Endothelial cell of umbilical vein (primary cell): ENCODE measurements around the gene CEMIP. TPM values are rescaled to one million over a fixed set of nuclear protein-coding genes. Genes with fewer than 3 reads are reported as not detected.
A peak's percentile ranks its signal among the peaks of the same experiment; 100 is the strongest.
"Not testable (repeated sequence)": the region's sequence is repeated elsewhere in the genome, so short reads cannot be mapped to it uniquely, and the experiment has no call there.

Source experiments
- BruUV-seq: library from RNA; stranded (reverse); fragments of 400-500 nt; replicated peaks from 2 replicates; lab custom pipeline; 2021; lab: Mats Ljungman, UMichigan
- CTCF ChIA-PET: fragments of 300-600, 350-600 bp; sonication (Branson Sonifier 250); formaldehyde crosslinking; loops from one replicate; lab custom pipeline; 2021; ENCODE audit warnings: antibody characterized with exemption, inconsistent platforms; lab: Charles Lee
- POLR2A ChIA-PET: fragments of 300-600, 350-600 bp; sonication (Branson Sonifier 250); formaldehyde crosslinking; loops from one replicate; lab custom pipeline; 2021; ENCODE audit warnings: antibody characterized with exemption, inconsistent platforms; lab: Charles Lee
- DNase-seq: peaks from one replicate; pipeline ENCODE4 v3.0.0-alpha.2; 2011; ENCODE audit warnings: low read depth, low spot score
- FAIRE-seq: peaks from 2 replicates; lab custom pipeline; 2011; peaks lifted over from hg19 to GRCh38; lab: Jason Lieb, UNC
- H2AFZ ChIP-seq: 2 replicates; pipeline ENCODE4 v1.6.0; 2012; ENCODE audit warnings: low read depth, low read length, control low read depth, inconsistent platforms
- H3K27ac ChIP-seq: 2 replicates; pipeline ENCODE4 v1.5.1; 2011; ENCODE audit warnings: low read depth, mild to moderate bottlenecking, control low read depth, low read length, moderate library complexity; ENCODE audit not compliant: insufficient read depth
- H3K27me3 ChIP-seq, 2 experiments: 2 replicates each; pipeline versions ENCODE4 v1.6.0 to v1.6.1; 2011; ENCODE audit warnings: low read length in 2 of 2, mixed read lengths in 1 of 2; ENCODE audit not compliant: control insufficient read depth in 2 of 2, insufficient read depth in 2 of 2
- H3K36me3 ChIP-seq, 2 experiments: 2 replicates in 1 of 2; 3 replicates in 1 of 2; pipeline ENCODE4 v1.5.1; 2011; ENCODE audit warnings: low read length in 2 of 2, mild to moderate bottlenecking in 1 of 2, moderate library complexity in 1 of 2; ENCODE audit not compliant: control insufficient read depth in 2 of 2, insufficient read depth in 2 of 2; ENCODE audit errors: extremely low read depth in 1 of 2
- H3K4me1 ChIP-seq: 3 replicates; pipeline ENCODE4 v1.5.1; 2011; ENCODE audit warnings: mild to moderate bottlenecking, low read length; ENCODE audit not compliant: control insufficient read depth, insufficient read depth; ENCODE audit errors: extremely low read depth
- H3K4me2 ChIP-seq: 2 replicates; pipeline ENCODE4 v1.6.1; 2011; ENCODE audit warnings: low read length, control low read depth, mixed read lengths; ENCODE audit not compliant: insufficient read depth
- H3K4me3 ChIP-seq, 3 experiments: fragments of 200-600 bp in 1 of 3; sonication (generic), shearing (Covaris generic) in 1 of 3; replicated peaks in 1 of 3; 2 replicates each; pipeline ENCODE4 v1.5.1; 2011 to 2016; ENCODE audit warnings: control low read depth in 3 of 3, low read length in 3 of 3, mild to moderate bottlenecking in 2 of 3, inconsistent platforms in 1 of 3, low read depth in 1 of 3, moderate library complexity in 1 of 3; ENCODE audit not compliant: insufficient read depth in 1 of 3
- H3K79me2 ChIP-seq: 2 replicates; pipeline ENCODE4 v1.6.0; 2012; ENCODE audit warnings: low read length, inconsistent platforms; ENCODE audit not compliant: control insufficient read depth, insufficient read depth
- H3K9ac ChIP-seq: replicated peaks from 2 replicates; pipeline ENCODE3; 2011; ENCODE audit warnings: low read length, control low read depth; ENCODE audit not compliant: insufficient read depth; ENCODE audit errors: extremely low read depth
- H3K9me1 ChIP-seq: replicated peaks from 3 replicates; pipeline ENCODE4 v1.6.0; 2011; ENCODE audit warnings: mild to moderate bottlenecking, low read length; ENCODE audit not compliant: control insufficient read depth, insufficient read depth; ENCODE audit errors: extremely low read depth
- H3K9me3 ChIP-seq: replicated peaks from 2 replicates; pipeline ENCODE4 v1.5.1; 2012; ENCODE audit warnings: low read length, inconsistent platforms; ENCODE audit not compliant: control insufficient read depth, insufficient read depth
- H4K20me1 ChIP-seq: replicated peaks from 2 replicates; pipeline ENCODE3; 2011; ENCODE audit warnings: mild to moderate bottlenecking, low read length; ENCODE audit not compliant: control insufficient read depth, insufficient read depth; ENCODE audit errors: extremely low read depth
- CTCF ChIP-seq, 2 donors: IDR thresholded peaks; 1 replicate in 1 of 2; 2 replicates in 1 of 2; pipeline ENCODE4 v1.5.1; 2011; ENCODE audit warnings: low read length in 2 of 2, mild to moderate bottlenecking in 2 of 2, moderate library complexity in 2 of 2, control low read depth in 1 of 2, inconsistent platforms in 1 of 2, low read depth in 1 of 2; ENCODE audit not compliant: insufficient read depth in 1 of 2; ENCODE audit errors: extremely low read depth in 1 of 2
- EZH2 ChIP-seq: IDR thresholded peaks from 2 replicates; pipeline ENCODE4 v1.6.1; 2012; ENCODE audit warnings: borderline replicate concordance, low read depth, mild to moderate bottlenecking, moderate library complexity, low read length, inconsistent platforms; ENCODE audit not compliant: severe bottlenecking
- FOS ChIP-seq: IDR thresholded peaks from 2 replicates; pipeline ENCODE4 v1.6.1; 2011; ENCODE audit warnings: mild to moderate bottlenecking, low read length, moderate library complexity, borderline replicate concordance; ENCODE audit not compliant: insufficient read depth
- GATA2 ChIP-seq: IDR thresholded peaks from 2 replicates; pipeline ENCODE4 v1.7.0; 2011; ENCODE audit warnings: low read depth, mild to moderate bottlenecking, moderate library complexity, mixed read lengths, low read length; ENCODE audit not compliant: insufficient read length, insufficient read depth
- JUN ChIP-seq: IDR thresholded peaks from 2 replicates; pipeline ENCODE4 v1.6.1; 2011; ENCODE audit warnings: borderline replicate concordance, low read depth; ENCODE audit not compliant: insufficient read length, insufficient read depth
- MAX ChIP-seq: IDR thresholded peaks from 2 replicates; pipeline ENCODE4 v1.6.1; 2011; ENCODE audit not compliant: insufficient read depth, insufficient read length
- MYC ChIP-seq: IDR thresholded peaks from one replicate; pipeline ENCODE4 v1.6.1; 2011; ENCODE audit warnings: mild to moderate bottlenecking, low read depth, low read length
- POLR2A ChIP-seq: IDR thresholded peaks from 2 replicates; pipeline ENCODE4 v1.6.1; 2012; ENCODE audit warnings: low read depth, mild to moderate bottlenecking, control low read depth, low read length
- POLR2AphosphoS5 ChIP-seq: IDR thresholded peaks from 2 replicates; pipeline ENCODE4 v1.6.1; 2012; ENCODE audit warnings: low read depth, mild to moderate bottlenecking, control low read depth, low read length, moderate library complexity; ENCODE audit not compliant: insufficient read depth
- dilution Hi-C: fragments of 300-500 bp; cut with MboI; formaldehyde crosslinking; loops from one replicate; pipeline ENCODE4 v1.15.0; 2019; ENCODE audit warnings: low sequenced_read_pairs; ENCODE audit not compliant: extremely low pct_ligation_motif_present
- intact Hi-C: fragments of 100-400 bp; cut with micrococcal nuclease; formaldehyde crosslinking; loops from one replicate; pipeline ENCODE4 v1.10.0; 2022
- polyA plus RNA-seq, 4 experiments: library from polyadenylated mRNA; depleted of rRNA in 3 of 4; stranded (reverse) in 3 of 4; unstranded in 1 of 4; fragments of >200 nt; gene quantifications; 2 replicates each; pipeline versions ENCODE4 v1.2.1 to v1.2.3, GENCODE V29; 2011 to 2012; ENCODE audit warnings: missing spikeins in 1 of 4
- total RNA-seq: library from RNA; stranded (reverse); gene quantifications from 2 replicates; pipeline ENCODE4 v1.2.3, GENCODE V29; 2021

The CEMIP gene
- total and polyA plus RNA-seq, 2 donors (not counting 3 experiments of a cell fraction or from before 2014, with no cell fraction given): 0.01 TPM; not detected in 1

GRCh38 chr15:80955571-80956452, 176.6 kb downstream of the CEMIP start:
- H3K4me3 ChIP-seq, H3K27ac ChIP-seq, BruUV-seq, H3K36me3 ChIP-seq, H3K4me2 ChIP-seq, intact Hi-C loops, H3K4me1 ChIP-seq, H4K20me1 ChIP-seq, H3K27me3 ChIP-seq, H3K9me1 ChIP-seq, H3K79me2 ChIP-seq, H3K9ac ChIP-seq, H3K9me3 ChIP-seq, H2AFZ ChIP-seq, dilution Hi-C loops, POLR2A ChIA-PET: not testable (repeated sequence)
- peak; percentile 70 for FAIRE-seq
- DNase-seq: peak; percentile 46
- TF ChIP-seq FOS (peak; percentile 82), JUN (peak; percentile 69)
- CTCF ChIA-PET: interaction anchor here (1.0 to 1.9 kb wide), 3 partner anchors 14 to 310 kb away, joined by 3 to 7 read pairs (median 3); no protein-coding TSS in a partner anchor

DNA sequence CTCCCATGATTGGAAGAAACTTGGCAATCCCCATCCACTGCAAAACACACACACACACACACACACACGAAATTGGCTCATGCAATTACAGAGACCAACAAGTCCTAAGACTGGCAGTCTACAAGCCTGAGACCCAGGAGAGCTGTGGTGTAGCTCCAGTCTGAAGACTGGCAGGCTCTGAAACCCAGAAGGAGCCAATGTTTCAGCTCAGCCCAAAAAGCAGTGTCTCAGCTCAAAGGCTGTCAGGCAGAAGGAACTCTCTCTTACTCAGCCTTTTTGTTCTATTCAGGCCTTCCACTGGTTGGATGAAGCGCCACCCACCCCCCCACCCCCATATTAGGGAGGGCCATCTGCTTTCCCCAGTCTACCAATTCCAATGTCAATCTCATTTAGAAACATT, 178.4 kb downstream of the CEMIP start:
- no peak overlapping the region for H3K27ac ChIP-seq
- BruUV-seq: no TSS peak
- no peaks in the 10 kb centered on the region for H4K20me1 ChIP-seq
- peaks cover 0 to 3% of the 10 kb centered on the region in 2 experiments for H3K36me3 ChIP-seq
- ChIA-PET CTCF (interaction anchor here (0.6 to 2.8 kb wide), 3 partner anchors 10 to 13 kb away, joined by 4 to 16 read pairs (median 5); no protein-coding TSS in a partner anchor), POLR2A (no interaction called here)
- intact Hi-C loops (no loop called here), dilution Hi-C loops (no loop called here)
- no peaks in the 10 kb centered on the region for H3K27me3 ChIP-seq
- FAIRE-seq (no peak), DNase-seq (no peak)
- no peaks in the 10 kb centered on the region for H3K4me1 ChIP-seq
- no peak overlapping the region for H3K9ac ChIP-seq
- no peaks in the 10 kb centered on the region for H3K79me2 ChIP-seq
- TF ChIP-seq JUN: no peak
- TF ChIP-seq EZH2: no peak
- no peak for TF ChIP-seq POLR2A
- no peak for TF ChIP-seq POLR2AphosphoS5
- no peak for TF ChIP-seq CTCF (IDR thresholded peaks at IDR 0.05; ENCODE audit: extremely low read depth in 1 of 2, insufficient read depth in 1 of 2, low read depth in 1 of 2, low read length in 2 of 2)
- TF ChIP-seq FOS: no peak
- no peak for TF ChIP-seq MAX
- TF ChIP-seq MYC: no peak
- TF ChIP-seq GATA2: no peak
- no peak overlapping the region for H3K4me3 ChIP-seq
- no peaks in the 10 kb centered on the region for H3K9me3 ChIP-seq
- H3K4me2 ChIP-seq: no peak overlapping the region
- H2AFZ ChIP-seq: no peak overlapping the region
- no peaks in the 10 kb centered on the region for H3K9me1 ChIP-seq
